Loucy (cell line): ENCODE measurements around the gene DNAH1.

Source experiments
- H2AFZ ChIP-seq: fragments of 200-600 bp; sonication (generic); 2 replicates; pipeline ENCODE4 v1.6.0; 2016; ENCODE audit warnings: antibody characterized with exemption, mild to moderate bottlenecking, low read length, moderate library complexity
- H3F3A ChIP-seq: fragments of 200-600 bp; 2 replicates; pipeline ENCODE4 v1.6.0; 2016; ENCODE audit warnings: antibody characterized with exemption, low read depth, mild to moderate bottlenecking
- H3K27me3 ChIP-seq: fragments of 200-600 bp; sonication (generic); 2 replicates; pipeline ENCODE4 v1.6.1; 2014; ENCODE audit warnings: low read length, mild to moderate bottlenecking; ENCODE audit not compliant: insufficient read depth, poor library complexity, severe bottlenecking
- H3K36me3 ChIP-seq: fragments of 200-600 bp; sonication (generic); 2 replicates; pipeline ENCODE4 v1.6.1; 2016; ENCODE audit warnings: low read length; ENCODE audit not compliant: insufficient read depth
- H3K4me1 ChIP-seq: fragments of 200-600 bp; sonication (generic); 2 replicates; pipeline ENCODE4 v1.5.1; 2014; ENCODE audit warnings: low read length, mild to moderate bottlenecking; ENCODE audit not compliant: insufficient read depth, poor library complexity, severe bottlenecking
- H3K4me2 ChIP-seq: fragments of 200-600 bp; sonication (generic); 2 replicates; pipeline ENCODE4 v1.6.0; 2014; ENCODE audit warnings: antibody characterized with exemption, low read length, low read depth, mild to moderate bottlenecking; ENCODE audit not compliant: poor library complexity, severe bottlenecking
- H3K4me3 ChIP-seq: fragments of 200-600 bp; sonication (generic); 2 replicates; pipeline ENCODE4 v1.5.1; 2014; ENCODE audit warnings: low read length, mild to moderate bottlenecking, mixed read lengths; ENCODE audit not compliant: poor library complexity, severe bottlenecking
- H3K79me2 ChIP-seq: fragments of 200-600 bp; sonication (generic); 2 replicates; pipeline ENCODE4 v1.6.1; 2014; ENCODE audit warnings: low read length; ENCODE audit not compliant: insufficient read depth
- H3K9ac ChIP-seq: fragments of 200-600 bp; sonication (generic); 2 replicates; pipeline ENCODE4 v1.6.0; 2014; ENCODE audit warnings: mild to moderate bottlenecking, low read depth, low read length, moderate library complexity; ENCODE audit not compliant: poor library complexity, severe bottlenecking
- H3K9me2 ChIP-seq: fragments of 200-600 bp; sonication (generic); replicated peaks from 2 replicates; pipeline ENCODE4 v1.6.1; 2016; ENCODE audit warnings: low read depth, low read length, mixed read lengths
- H3K9me3 ChIP-seq: fragments of 200-600 bp; sonication (generic); 2 replicates; pipeline ENCODE4 v1.6.1; 2014; ENCODE audit warnings: mild to moderate bottlenecking, antibody characterized with exemption, low read length, low read depth; ENCODE audit not compliant: insufficient read depth
- H4K20me1 ChIP-seq: fragments of 200-600 bp; sonication (generic); 2 replicates; pipeline ENCODE4 v1.6.0; 2014; ENCODE audit warnings: antibody characterized with exemption, low read length, mild to moderate bottlenecking; ENCODE audit not compliant: insufficient read depth, poor library complexity, severe bottlenecking
- CTCF ChIP-seq: fragments of 200-600 bp; sonication (generic); conservative IDR thresholded peaks from 2 replicates; pipeline ENCODE4 v1.5.1; 2014; ENCODE audit warnings: mild to moderate bottlenecking, antibody characterized with exemption, low read length
- EZH2phosphoT487 ChIP-seq: fragments of 200-600 bp; IDR thresholded peaks from 2 replicates; pipeline ENCODE4 v1.6.1; 2018; ENCODE audit warnings: antibody characterized with exemption, mild to moderate bottlenecking, moderate library complexity, borderline replicate concordance

DNAH1 gene

GRCh38 chr3:52420388-52420787, 104.3 kb downstream of the DNAH1 start:
- H3F3A ChIP-seq, result no peaks in the 10 kb centered on the region
- H3K79me2 ChIP-seq, result no peaks in the 10 kb centered on the region
- no peak overlapping the region for H3K4me2 ChIP-seq
- H2AFZ ChIP-seq, result no peak overlapping the region
- no peaks in the 10 kb centered on the region for H3K36me3 ChIP-seq
- H3K9ac ChIP-seq, result no peak overlapping the region
- no peak overlapping the region for H3K4me3 ChIP-seq
- H4K20me1 ChIP-seq, result no peaks in the 10 kb centered on the region
- TF ChIP-seq CTCF, result no peak
- no peak for TF ChIP-seq EZH2phosphoT487
- H3K27me3 ChIP-seq, result no peaks in the 10 kb centered on the region
- H3K4me1 ChIP-seq, result peaks cover 4% of the 10 kb centered on the region
- no peaks in the 10 kb centered on the region for H3K9me3 ChIP-seq
- no peaks in the 10 kb centered on the region for H3K9me2 ChIP-seq

GRCh38 chr3:52422669-52423068, 106.5 kb downstream of the DNAH1 start:
- TF ChIP-seq CTCF, result no peak
- no peak for TF ChIP-seq EZH2phosphoT487
- Histone ChIP-seq H3K4me2 (no peak overlapping the region), H3K9ac (no peak overlapping the region), H3K36me3 (no peaks in the 10 kb centered on the region), H3K27me3 (no peaks in the 10 kb centered on the region), H3K9me2 (no peaks in the 10 kb centered on the region), H3K4me1 (no peaks in the 10 kb centered on the region), H4K20me1 (no peaks in the 10 kb centered on the region), H2AFZ (no peak overlapping the region), H3K79me2 (no peaks in the 10 kb centered on the region), H3K9me3 (no peaks in the 10 kb centered on the region), H3K4me3 (no peak overlapping the region), H3F3A (no peaks in the 10 kb centered on the region)

GRCh38 chr3:52423173-52423572, 107.1 kb downstream of the DNAH1 start:
- H4K20me1 ChIP-seq, result no peaks in the 10 kb centered on the region
- H3K9me3 ChIP-seq, result no peaks in the 10 kb centered on the region
- H3K9me2 ChIP-seq, result no peaks in the 10 kb centered on the region
- no peaks in the 10 kb centered on the region for H3K4me1 ChIP-seq
- H3K27me3 ChIP-seq, result no peaks in the 10 kb centered on the region
- H3K79me2 ChIP-seq, result no peaks in the 10 kb centered on the region
- no peaks in the 10 kb centered on the region for H3K36me3 ChIP-seq
- TF ChIP-seq CTCF (no peak), EZH2phosphoT487 (no peak)
- no peak overlapping the region for H3K4me2 ChIP-seq
- H3K4me3 ChIP-seq, result no peak overlapping the region
- no peaks in the 10 kb centered on the region for H3F3A ChIP-seq
- H3K9ac ChIP-seq, result no peak overlapping the region
- H2AFZ ChIP-seq, result no peak overlapping the region
